Activated CD8-positive, alpha-beta T cell treated with anti-CD3 and anti-CD28 coated beads for 36 hours (primary cell): Measurements from ENCODE around the gene ARMC9. TPM values are rescaled to one million over a fixed set of nuclear protein-coding genes. Genes with fewer than 3 reads are reported as not detected.

Experiments used
- ATAC-seq: fragments of 200-7000 bp; cut with Tn5 transposase; one replicate; pipeline ENCODE4 v1.10.0; 2021; ENCODE audit warnings: mild to moderate bottlenecking, moderate library complexity
- CTCF ChIA-PET: fragments of 350-600 bp; sonication (Branson Sonifier 250); formaldehyde crosslinking; loops from one replicate; lab custom pipeline; 2021; ENCODE audit warnings: antibody characterized with exemption; lab: Charles Lee
- POLR2A ChIA-PET: fragments of 350-600 bp; sonication (Branson Sonifier 250); formaldehyde crosslinking; loops from one replicate; lab custom pipeline; 2021; ENCODE audit warnings: antibody characterized with exemption; lab: Charles Lee
- DNase-seq: peaks from one replicate; pipeline ENCODE4 v3.0.0-alpha.2; 2020
- H3K27ac Mint-ChIP-seq: one replicate; pipeline ENCODE4 v1.8.0; 2021; ENCODE audit warnings: mild to moderate bottlenecking, mixed read lengths
- H3K27me3 Mint-ChIP-seq: one replicate; pipeline ENCODE4 v1.8.0; 2021; ENCODE audit warnings: mixed read lengths
- H3K36me3 Mint-ChIP-seq: one replicate; pipeline ENCODE4 v1.8.0; 2021; ENCODE audit warnings: low read depth, mixed read lengths
- H3K4me1 Mint-ChIP-seq: one replicate; pipeline ENCODE4 v1.8.0; 2021; ENCODE audit warnings: low read depth, mixed read lengths
- H3K4me3 Mint-ChIP-seq: one replicate; pipeline ENCODE4 v1.8.0; 2021; ENCODE audit warnings: mild to moderate bottlenecking, moderate library complexity, mixed read lengths
- H3K9me3 Mint-ChIP-seq: one replicate; pipeline ENCODE4 v1.8.0; 2021; ENCODE audit warnings: mixed read lengths
- intact Hi-C: fragments of 100-400 bp; cut with micrococcal nuclease; formaldehyde crosslinking; loops from one replicate; pipeline ENCODE4 v1.10.0; 2022
- total RNA-seq, 2 experiments: library from RNA; stranded (reverse); gene quantifications; one replicate each; pipeline ENCODE4 v1.2.3, GENCODE V29; 2021
- TF ChIP-seq, protein P1 (sequence below): fragments of 200-600 bp; IDR thresholded peaks from one replicate; pipeline ENCODE4 v1.8.0; 2022; ENCODE audit warnings: antibody characterized with exemption, mild to moderate bottlenecking

ARMC9 gene
- total RNA-seq, 2 experiments from 2014 or later = 2.0 to 2.2 TPM

DNA sequence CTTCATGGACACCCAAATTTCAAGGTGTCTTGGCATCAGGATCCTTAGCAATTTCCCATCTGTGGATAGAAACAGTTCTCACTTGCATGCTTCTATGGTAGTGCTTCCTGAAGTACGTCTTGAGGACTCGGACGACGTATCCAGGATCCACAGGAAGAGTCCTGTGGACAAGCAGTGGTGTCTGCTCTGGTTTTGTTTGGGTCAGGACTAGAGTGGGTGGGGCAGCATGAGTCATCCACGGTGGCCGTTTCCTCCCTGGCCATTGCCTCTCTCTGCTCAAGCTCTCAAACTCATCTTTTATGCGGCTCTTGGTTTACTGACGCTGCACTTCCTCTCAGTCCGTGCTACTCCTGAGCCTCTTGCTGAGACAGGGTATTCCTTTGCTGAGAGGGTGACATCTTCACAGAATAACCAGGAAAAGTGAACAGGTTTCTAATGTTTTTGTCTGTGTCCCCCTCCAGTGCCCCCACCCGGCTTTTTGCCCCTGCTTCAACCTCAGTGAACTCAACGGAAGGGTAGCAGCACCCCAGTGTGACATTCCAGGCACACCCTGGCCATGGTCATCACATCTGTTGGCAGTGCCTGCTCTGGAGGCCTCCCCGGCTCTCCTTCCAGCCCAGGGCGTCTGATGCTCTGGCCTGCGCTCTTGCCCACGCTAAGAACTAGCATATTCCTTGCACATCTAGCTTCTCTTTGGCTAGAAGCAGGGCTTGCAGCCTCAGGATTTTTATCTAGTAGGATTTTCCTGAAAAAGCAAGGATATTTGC lies 62.2 kb downstream of the ARMC9 start:
- intact Hi-C loops = no loop called here
- DNase-seq (no peak), ATAC-seq (no peak)
- Mint-ChIP-seq H3K36me3 (no peaks in the 10 kb centered on the region), H3K4me3 (no peak overlapping the region), H3K27ac (no peak overlapping the region), H3K27me3 (no peaks in the 10 kb centered on the region), H3K9me3 (no peaks in the 10 kb centered on the region), H3K4me1 (peaks cover 12% of the 10 kb centered on the region)
- ChIA-PET POLR2A (no interaction called here), CTCF (no interaction called here)
- TF ChIP-seq, protein P1, sequence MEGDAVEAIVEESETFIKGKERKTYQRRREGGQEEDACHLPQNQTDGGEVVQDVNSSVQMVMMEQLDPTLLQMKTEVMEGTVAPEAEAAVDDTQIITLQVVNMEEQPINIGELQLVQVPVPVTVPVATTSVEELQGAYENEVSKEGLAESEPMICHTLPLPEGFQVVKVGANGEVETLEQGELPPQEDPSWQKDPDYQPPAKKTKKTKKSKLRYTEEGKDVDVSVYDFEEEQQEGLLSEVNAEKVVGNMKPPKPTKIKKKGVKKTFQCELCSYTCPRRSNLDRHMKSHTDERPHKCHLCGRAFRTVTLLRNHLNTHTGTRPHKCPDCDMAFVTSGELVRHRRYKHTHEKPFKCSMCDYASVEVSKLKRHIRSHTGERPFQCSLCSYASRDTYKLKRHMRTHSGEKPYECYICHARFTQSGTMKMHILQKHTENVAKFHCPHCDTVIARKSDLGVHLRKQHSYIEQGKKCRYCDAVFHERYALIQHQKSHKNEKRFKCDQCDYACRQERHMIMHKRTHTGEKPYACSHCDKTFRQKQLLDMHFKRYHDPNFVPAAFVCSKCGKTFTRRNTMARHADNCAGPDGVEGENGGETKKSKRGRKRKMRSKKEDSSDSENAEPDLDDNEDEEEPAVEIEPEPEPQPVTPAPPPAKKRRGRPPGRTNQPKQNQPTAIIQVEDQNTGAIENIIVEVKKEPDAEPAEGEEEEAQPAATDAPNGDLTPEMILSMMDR = no peak

DNA sequence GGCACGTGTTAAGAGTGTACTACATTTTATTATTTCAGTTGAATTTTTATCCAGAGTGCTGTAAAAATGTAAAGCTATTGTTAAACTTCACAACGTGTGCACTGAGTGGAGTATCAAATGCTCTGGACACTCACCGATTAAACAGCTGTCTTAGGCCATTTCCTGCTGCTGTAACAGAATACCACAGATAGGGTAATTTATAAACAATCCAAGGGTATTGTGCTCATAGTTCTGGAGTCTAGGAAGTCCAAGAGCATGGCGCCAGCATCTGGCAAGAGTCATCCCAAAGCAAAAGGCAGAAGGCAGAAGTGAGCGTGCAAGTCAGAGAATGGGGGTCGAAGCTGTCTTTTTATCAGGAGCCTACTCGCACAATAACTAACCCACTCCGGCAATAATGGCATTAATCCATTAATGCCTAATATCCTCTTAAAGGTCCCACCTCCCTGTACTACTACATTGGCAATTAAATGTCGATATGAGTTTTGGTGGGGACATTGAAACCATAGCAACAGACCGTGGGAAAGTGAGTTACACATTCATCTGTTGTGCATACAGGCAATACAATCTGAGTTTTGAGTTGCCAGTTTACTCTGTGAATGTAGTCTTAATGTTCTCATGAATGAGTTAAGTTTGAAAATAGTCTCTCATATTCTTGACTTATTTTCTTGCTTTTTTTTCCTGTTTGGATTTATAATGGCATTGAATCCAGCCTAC lies 64.8 kb downstream of the ARMC9 start:
- POLR2A ChIA-PET = no interaction called here
- H3K27ac Mint-ChIP-seq = no peak overlapping the region

DNA sequence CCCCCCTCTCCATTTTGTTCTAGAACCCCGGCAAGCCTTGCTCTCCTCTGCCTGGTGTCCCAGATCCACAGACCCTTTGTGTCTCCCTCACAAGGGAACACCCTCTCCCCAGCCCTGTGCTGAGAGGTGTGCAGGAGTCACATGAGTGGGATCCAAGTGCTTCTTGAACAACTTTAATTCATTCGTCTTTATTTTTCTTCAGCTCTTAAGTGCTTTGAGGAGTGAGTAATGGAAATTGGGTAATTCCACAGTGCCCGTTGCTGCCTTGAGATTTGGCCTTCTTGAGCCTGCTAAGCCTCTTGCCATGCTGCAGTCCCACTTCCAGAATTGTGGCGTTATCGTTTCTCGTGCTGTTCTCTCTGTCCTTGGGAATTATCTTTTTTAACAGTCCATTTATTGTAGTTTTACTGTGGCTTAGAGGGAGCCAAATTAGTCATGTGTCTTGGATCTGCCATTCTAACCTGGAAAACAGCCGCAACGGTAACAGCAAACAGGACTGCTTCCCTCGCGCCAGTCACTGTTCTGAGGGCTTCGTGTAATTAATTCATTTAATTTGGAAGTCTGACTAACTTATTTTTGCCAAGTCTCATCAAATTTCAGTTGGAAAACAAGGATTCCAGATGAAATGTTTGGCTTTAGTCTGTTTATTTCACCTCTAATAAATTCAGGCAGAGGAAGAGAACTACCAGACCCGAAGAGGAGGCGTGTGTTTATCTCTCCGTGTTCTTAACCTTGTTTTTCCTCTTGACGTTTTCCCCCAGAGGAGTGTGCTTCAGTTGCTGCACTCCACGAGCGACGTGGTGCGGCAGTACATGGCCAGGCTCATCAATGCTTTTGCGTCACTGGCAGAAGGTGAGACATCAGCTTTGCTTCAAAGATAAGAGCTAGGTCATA lies 72.0 kb downstream of the ARMC9 start:
- no peak for DNase-seq
- no peaks in the 10 kb centered on the region for H3K9me3 Mint-ChIP-seq
- H3K36me3 Mint-ChIP-seq = no peaks in the 10 kb centered on the region
- CTCF ChIA-PET = interaction anchor here (0.8 kb wide), 1 partner anchor 29 kb away, joined by 3 read pairs; no protein-coding TSS in a partner anchor
- POLR2A ChIA-PET = no interaction called here
- TF ChIP-seq, protein P1 = no peak
- intact Hi-C loops = no loop called here
- H3K27ac Mint-ChIP-seq = no peak overlapping the region
- ATAC-seq = no peak
- H3K4me1 Mint-ChIP-seq = no peaks in the 10 kb centered on the region
- H3K27me3 Mint-ChIP-seq = no peaks in the 10 kb centered on the region
- no peak overlapping the region for H3K4me3 Mint-ChIP-seq

More for the DNA sequence above, 64.8 kb downstream of the ARMC9 start:
- intact Hi-C loops = no loop called here
- Mint-ChIP-seq H3K9me3 (no peaks in the 10 kb centered on the region), H3K4me3 (no peak overlapping the region), H3K27me3 (no peaks in the 10 kb centered on the region), H3K36me3 (no peaks in the 10 kb centered on the region), H3K4me1 (peaks cover 12% of the 10 kb centered on the region)
- CTCF ChIA-PET = interaction anchor here (0.7 kb wide), 1 partner anchor 36 kb away, joined by 3 read pairs; no protein-coding TSS in a partner anchor
- ATAC-seq (no peak), DNase-seq (no peak)
- TF ChIP-seq, protein P1 = no peak

DNA sequence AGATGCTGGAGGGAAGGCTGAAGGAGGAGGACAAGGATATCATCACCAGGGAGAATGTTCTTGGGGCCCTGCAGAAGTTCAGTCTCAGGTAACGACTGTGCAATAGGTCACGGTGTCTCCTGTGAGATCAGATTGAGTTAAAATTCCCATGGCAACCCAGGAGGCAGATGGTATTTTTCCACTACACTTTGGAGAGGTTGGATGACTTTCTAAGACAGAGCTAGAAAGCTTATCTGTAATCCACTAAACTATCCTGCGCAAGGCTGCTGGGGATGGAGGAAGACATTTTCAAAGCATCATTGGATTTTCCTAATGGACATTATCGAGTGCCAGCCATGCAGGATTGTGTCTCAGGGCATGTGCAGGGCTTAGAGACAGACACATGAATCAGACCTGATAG lies 74.6 kb downstream of the ARMC9 start:
- Mint-ChIP-seq H3K4me1 (peaks cover 2% of the 10 kb centered on the region), H3K36me3 (no peaks in the 10 kb centered on the region), H3K9me3 (no peaks in the 10 kb centered on the region), H3K27me3 (no peaks in the 10 kb centered on the region), H3K4me3 (no peak overlapping the region), H3K27ac (no peak overlapping the region)
- intact Hi-C loops = no loop called here
- ChIA-PET POLR2A (no interaction called here), CTCF (no interaction called here)
- TF ChIP-seq, protein P1 = no peak
- ATAC-seq = no peak
- no peak for DNase-seq
